Osteoblast (primary cell): ENCODE data around the gene UBE2Q1. TPM values are rescaled to one million over a fixed set of nuclear protein-coding genes. Genes with fewer than 3 reads are reported as not detected.

Source experiments
- DNase-seq: peaks from one replicate; pipeline ENCODE4 v3.0.0; 2011; ENCODE audit warnings: low spot score, mixed read lengths; ENCODE audit not compliant: insufficient read length; ENCODE audit errors: missing footprints
- H2AFZ ChIP-seq: 2 replicates; pipeline ENCODE4 v1.6.0; 2011; ENCODE audit warnings: mild to moderate bottlenecking, low read length
- H3K27ac ChIP-seq: 2 replicates; pipeline ENCODE4 v1.5.1; 2011; ENCODE audit warnings: mild to moderate bottlenecking, low read depth, low read length, moderate library complexity
- H3K27me3 ChIP-seq: 2 replicates; pipeline ENCODE4 v1.6.0; 2012; ENCODE audit warnings: mild to moderate bottlenecking, control low read depth, inconsistent platforms, low read length, moderate library complexity; ENCODE audit not compliant: insufficient read depth
- H3K36me3 ChIP-seq: 2 replicates; pipeline ENCODE4 v1.5.1; 2011; ENCODE audit warnings: mild to moderate bottlenecking, low read length, control low read depth, moderate library complexity; ENCODE audit not compliant: insufficient read depth
- H3K4me1 ChIP-seq: 2 replicates; pipeline ENCODE4 v1.5.1; 2011; ENCODE audit warnings: mild to moderate bottlenecking, low read length, control low read depth, moderate library complexity; ENCODE audit not compliant: insufficient read depth
- H3K4me2 ChIP-seq: 2 replicates; pipeline ENCODE4 v1.6.0; 2011; ENCODE audit warnings: mild to moderate bottlenecking, low read length; ENCODE audit not compliant: insufficient read depth
- H3K4me3 ChIP-seq: fragments of 200-600 bp; sonication (generic); 3 replicates; pipeline ENCODE4 v1.5.1; 2012; ENCODE audit warnings: mild to moderate bottlenecking, low read length, inconsistent platforms; ENCODE audit not compliant: insufficient read depth
- H3K79me2 ChIP-seq: 2 replicates; pipeline ENCODE4 v1.6.0; 2012; ENCODE audit warnings: mild to moderate bottlenecking, low read length, control low read depth, inconsistent platforms; ENCODE audit not compliant: insufficient read depth
- H3K9me3 ChIP-seq: 2 replicates; pipeline ENCODE4 v1.5.1; 2011; ENCODE audit warnings: low read depth, low read length, control low read depth
- H4K20me1 ChIP-seq: 2 replicates; pipeline ENCODE4 v1.6.0; 2012; ENCODE audit warnings: mild to moderate bottlenecking, low read length, control low read depth; ENCODE audit not compliant: insufficient read depth
- total RNA-seq: library from RNA; depleted of rRNA; stranded (reverse); fragments of >200 nt; gene quantifications from 2 replicates; pipeline ENCODE4 v1.2.3, GENCODE V29; 2012
- TF ChIP-seq, protein P1 (sequence below): IDR thresholded peaks from 2 replicates; pipeline ENCODE4 v1.5.1; 2011; ENCODE audit warnings: mild to moderate bottlenecking, low read depth, low read length, moderate library complexity; ENCODE audit errors: extremely low read depth

The UBE2Q1 gene
- total RNA-seq, 1 donor, result 27.9 TPM

DNA sequence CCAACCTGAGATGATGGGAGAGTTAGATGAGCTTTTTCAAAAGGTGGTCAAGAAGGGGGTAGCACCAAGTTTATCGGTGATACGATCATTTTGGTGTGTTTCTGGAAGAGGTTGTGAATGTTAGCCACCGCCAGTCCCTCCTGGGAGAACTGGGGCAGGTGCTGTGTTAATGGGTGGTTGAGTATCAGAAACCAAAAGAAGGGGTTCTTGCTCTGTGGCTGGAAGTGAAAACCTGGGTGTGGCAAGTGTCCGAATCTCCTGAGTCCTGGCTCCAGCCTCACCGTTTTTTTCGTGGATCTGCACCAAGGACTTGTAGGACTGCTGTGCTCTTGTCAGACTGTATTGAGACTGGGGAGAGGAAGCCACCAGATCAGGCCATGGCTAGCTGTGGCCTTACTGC, 7.8 kb downstream of the UBE2Q1 start:
- Histone ChIP-seq H3K27ac (no peak overlapping the region), H3K9me3 (no peaks in the 10 kb centered on the region), H3K36me3 (peaks cover 69% of the 10 kb centered on the region), H3K27me3 (no peaks in the 10 kb centered on the region), H4K20me1 (peaks cover 22% of the 10 kb centered on the region), H3K4me3 (no peak overlapping the region), H2AFZ (no peak overlapping the region), H3K4me2 (no peak overlapping the region), H3K79me2 (peaks cover 12% of the 10 kb centered on the region), H3K4me1 (peaks cover 5% of the 10 kb centered on the region)
- DNase-seq, result no peak
- TF ChIP-seq, protein P1, sequence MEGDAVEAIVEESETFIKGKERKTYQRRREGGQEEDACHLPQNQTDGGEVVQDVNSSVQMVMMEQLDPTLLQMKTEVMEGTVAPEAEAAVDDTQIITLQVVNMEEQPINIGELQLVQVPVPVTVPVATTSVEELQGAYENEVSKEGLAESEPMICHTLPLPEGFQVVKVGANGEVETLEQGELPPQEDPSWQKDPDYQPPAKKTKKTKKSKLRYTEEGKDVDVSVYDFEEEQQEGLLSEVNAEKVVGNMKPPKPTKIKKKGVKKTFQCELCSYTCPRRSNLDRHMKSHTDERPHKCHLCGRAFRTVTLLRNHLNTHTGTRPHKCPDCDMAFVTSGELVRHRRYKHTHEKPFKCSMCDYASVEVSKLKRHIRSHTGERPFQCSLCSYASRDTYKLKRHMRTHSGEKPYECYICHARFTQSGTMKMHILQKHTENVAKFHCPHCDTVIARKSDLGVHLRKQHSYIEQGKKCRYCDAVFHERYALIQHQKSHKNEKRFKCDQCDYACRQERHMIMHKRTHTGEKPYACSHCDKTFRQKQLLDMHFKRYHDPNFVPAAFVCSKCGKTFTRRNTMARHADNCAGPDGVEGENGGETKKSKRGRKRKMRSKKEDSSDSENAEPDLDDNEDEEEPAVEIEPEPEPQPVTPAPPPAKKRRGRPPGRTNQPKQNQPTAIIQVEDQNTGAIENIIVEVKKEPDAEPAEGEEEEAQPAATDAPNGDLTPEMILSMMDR, result no peak

DNA sequence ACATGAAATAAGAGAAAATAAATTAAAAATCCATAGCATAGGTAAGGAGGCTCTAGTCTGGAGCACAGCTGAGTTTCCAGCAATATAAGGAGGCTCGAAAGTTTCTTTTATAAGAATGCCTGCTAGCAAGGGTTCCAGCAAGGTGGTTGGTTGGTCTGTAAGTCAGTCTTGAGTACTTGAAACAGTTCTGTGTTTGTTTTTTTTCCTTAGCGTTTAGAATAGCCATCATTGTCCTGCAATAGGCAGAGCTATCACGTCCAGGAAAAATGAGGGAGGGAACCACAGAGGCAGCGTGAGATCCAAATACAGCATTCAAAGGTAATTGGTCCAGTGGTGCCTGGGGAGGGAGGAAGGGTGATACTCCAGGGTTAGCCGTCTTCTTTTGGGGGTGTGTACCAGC, 8.4 kb downstream of the UBE2Q1 start:
- Histone ChIP-seq H3K27ac (no peak overlapping the region), H3K79me2 (peaks cover 6% of the 10 kb centered on the region), H4K20me1 (peaks cover 18% of the 10 kb centered on the region), H3K27me3 (no peaks in the 10 kb centered on the region), H3K36me3 (peaks cover 63% of the 10 kb centered on the region), H2AFZ (no peak overlapping the region), H3K9me3 (no peaks in the 10 kb centered on the region), H3K4me1 (peaks cover 5% of the 10 kb centered on the region), H3K4me2 (no peak overlapping the region), H3K4me3 (no peak overlapping the region)
- no peak for DNase-seq
- TF ChIP-seq, protein P1, result no peak

DNA sequence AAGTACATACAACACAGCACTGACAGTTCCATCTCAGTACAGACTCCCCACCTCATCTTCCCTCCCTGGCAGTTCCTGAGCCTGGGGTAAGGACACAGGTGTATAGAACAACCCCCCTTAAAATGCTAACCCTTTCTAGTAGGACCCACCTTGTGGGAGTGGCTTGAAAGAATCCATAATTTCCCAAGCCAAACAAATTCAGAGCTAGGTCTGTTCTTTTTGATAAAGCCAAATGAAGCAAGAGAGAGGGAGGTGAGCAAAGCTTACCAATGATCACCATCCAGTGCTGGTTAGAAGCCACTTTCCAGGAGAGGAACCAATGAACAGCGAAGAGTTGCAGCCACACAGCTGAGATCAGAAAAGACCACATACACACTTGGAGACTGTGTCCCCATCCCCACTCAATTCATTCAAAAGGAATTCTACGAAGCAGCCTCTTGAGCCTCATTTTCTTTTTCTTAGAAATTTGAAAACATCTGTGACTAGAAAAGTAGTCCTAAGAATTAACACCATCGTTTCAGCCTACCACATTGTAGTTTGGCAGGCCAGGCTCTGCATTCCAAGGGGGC, 9.2 kb downstream of the UBE2Q1 start:
- DNase-seq, result no peak
- Histone ChIP-seq H3K36me3 (peaks cover 55% of the 10 kb centered on the region), H4K20me1 (peaks cover 14% of the 10 kb centered on the region), H3K27ac (no peak overlapping the region), H2AFZ (no peak overlapping the region), H3K4me2 (no peak overlapping the region), H3K79me2 (peaks cover under 1% of the 10 kb centered on the region), H3K9me3 (no peaks in the 10 kb centered on the region), H3K4me3 (no peak overlapping the region), H3K27me3 (peaks cover 5% of the 10 kb centered on the region), H3K4me1 (peaks cover 5% of the 10 kb centered on the region)
- TF ChIP-seq, protein P1, result no peak

DNA sequence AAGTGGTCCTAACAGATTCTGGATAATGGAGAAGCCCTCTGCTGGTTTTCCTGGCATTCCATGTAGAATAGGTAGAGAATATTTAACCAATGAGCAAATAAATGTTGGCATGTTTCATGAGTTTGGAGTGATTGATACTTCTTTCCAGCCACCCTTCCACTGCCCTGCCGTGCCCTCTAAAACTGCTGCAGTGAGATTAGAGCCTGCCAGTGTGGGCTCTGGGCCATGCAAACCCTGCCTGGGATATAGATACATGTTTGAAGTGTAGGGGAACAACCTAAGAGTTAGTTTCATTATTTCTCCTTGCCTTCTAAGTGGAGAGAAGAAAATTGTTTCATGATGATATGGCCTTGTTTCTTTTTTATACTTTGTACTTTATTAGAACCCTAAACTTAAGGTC, 10.4 kb downstream of the UBE2Q1 start:
- peaks cover 7% of the 10 kb centered on the region for H3K27me3 ChIP-seq
- H4K20me1 ChIP-seq, result peaks cover 14% of the 10 kb centered on the region
- no peak for DNase-seq

More for the DNA sequence above, 10.4 kb downstream of the UBE2Q1 start:
- no peak overlapping the region for H2AFZ ChIP-seq
- H3K4me3 ChIP-seq, result no peak overlapping the region
- H3K36me3 ChIP-seq, result peaks cover 43% of the 10 kb centered on the region
- H3K4me2 ChIP-seq, result no peak overlapping the region
- H3K4me1 ChIP-seq, result peaks cover 5% of the 10 kb centered on the region
- no peaks in the 10 kb centered on the region for H3K79me2 ChIP-seq
- no peak overlapping the region for H3K27ac ChIP-seq
- H3K9me3 ChIP-seq, result no peaks in the 10 kb centered on the region
- TF ChIP-seq, protein P1, result no peak
